ENCODE results near the gene PTMS.

DNA sequence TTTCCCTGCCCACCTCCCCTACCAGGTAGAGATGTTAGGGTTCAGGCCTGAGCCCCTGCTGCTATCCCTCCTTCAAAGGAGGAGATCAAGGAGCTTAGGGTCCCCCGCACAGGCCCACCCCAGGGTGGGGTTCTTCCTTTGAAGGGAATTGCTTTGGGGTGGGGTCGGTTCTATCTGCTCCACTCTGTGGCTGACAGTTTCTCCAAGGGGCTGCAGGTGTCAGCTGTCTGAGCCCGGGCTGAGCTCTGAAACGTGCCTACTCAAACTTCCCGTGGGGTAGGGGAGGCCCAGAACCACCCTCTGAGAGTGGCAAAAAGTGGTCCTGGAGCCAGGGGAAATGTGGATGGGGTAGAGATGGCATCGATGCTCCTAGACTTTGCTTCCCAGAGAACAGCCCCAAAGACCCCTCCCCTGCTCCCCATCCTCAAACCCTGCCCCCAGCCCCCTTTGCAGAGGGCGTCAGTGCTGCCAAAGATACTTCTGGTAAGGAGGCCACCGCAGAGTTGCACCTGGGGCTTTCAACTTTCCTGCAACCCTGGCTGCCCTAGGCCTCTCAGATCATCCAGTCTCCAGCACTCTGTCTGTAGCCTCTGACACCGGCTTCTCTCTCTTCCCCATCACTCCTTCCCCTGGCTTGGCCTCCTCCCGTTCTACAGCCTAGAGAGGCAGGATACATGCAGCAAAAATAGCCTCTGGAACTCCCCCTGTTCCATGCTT is 16.8 kb downstream of the PTMS start:
- TF ChIP-seq CTCF (IDR thresholded peaks at IDR 0.05): no peak
- no peak for TF ChIP-seq POLR2A (IDR thresholded peaks at IDR 0.05)
